ENCODE results near the gene IRAK2. TPM values are rescaled to one million over a fixed set of nuclear protein-coding genes. Genes with fewer than 3 reads are reported as not detected.
A peak's percentile ranks its signal among the peaks of the same experiment; 100 is the strongest.

The IRAK2 gene
- total RNA-seq, 1 donor from 2014 or later: 2.4 TPM

- H3K36me3 Mint-ChIP-seq (ENCODE audit: low read depth): peaks cover 78% of the 10 kb centered on the region
- no peak for DNase-seq (ENCODE audit: low spot score)
- no peak overlapping the region for H3K4me3 Mint-ChIP-seq (ENCODE audit: low read depth)
- no peaks in the 10 kb centered on the region for H3K27me3 Mint-ChIP-seq (ENCODE audit: low read depth)
- intact Hi-C loops (cut with micrococcal nuclease): loop anchor here (10.0 kb wide), 1 partner anchor 345 kb away; the partner anchor contains the start of gene CRELD1
- H3K4me1 Mint-ChIP-seq (ENCODE audit: low read depth): peaks cover 39% of the 10 kb centered on the region
- no peaks in the 10 kb centered on the region for H3K9me3 Mint-ChIP-seq
- no peak overlapping the region for H3K27ac Mint-ChIP-seq
Measured at GRCh38 chr3:10279384-10280176, 114.9 kb downstream of the IRAK2 start.

DNA sequence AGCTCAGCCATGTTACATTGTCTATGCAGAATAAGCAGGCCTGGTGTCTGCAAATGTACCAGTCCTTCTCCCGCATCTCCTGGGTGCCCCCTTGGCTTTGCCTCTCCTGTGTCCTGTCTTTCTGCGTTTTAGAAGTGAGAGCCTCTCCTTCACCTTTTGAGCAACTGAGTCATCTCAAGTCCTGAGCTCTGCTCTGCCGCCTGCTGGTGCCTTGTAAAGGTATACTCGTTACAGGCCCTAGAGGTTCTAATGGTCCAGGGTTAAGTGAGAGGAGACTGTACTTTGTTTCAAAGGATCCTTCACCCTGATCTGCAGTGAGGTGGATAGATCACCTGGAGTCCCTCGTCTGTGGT, 115.4 kb downstream of the IRAK2 start:
- no peak for DNase-seq (ENCODE audit: low spot score)
- Mint-ChIP-seq H3K4me1 (ENCODE audit: low read depth) (peaks cover 44% of the 10 kb centered on the region), H3K36me3 (ENCODE audit: low read depth) (peaks cover 82% of the 10 kb centered on the region), H3K27ac (no peak overlapping the region), H3K9me3 (no peaks in the 10 kb centered on the region), H3K4me3 (ENCODE audit: low read depth) (no peak overlapping the region), H3K27me3 (ENCODE audit: low read depth) (no peaks in the 10 kb centered on the region)
- intact Hi-C loops (cut with micrococcal nuclease): loop anchor here (10.0 kb wide), 1 partner anchor 345 kb away; the partner anchor contains the start of gene CRELD1

- intact Hi-C loops (cut with micrococcal nuclease): loop anchor here (10.0 kb wide), 1 partner anchor 346 kb away; the partner anchor contains the start of gene CRELD1
- no peak for DNase-seq (ENCODE audit: low spot score)
- Mint-ChIP-seq H3K27ac (no peak overlapping the region), H3K9me3 (no peaks in the 10 kb centered on the region), H3K4me1 (ENCODE audit: low read depth) (peaks cover 47% of the 10 kb centered on the region), H3K27me3 (ENCODE audit: low read depth) (no peaks in the 10 kb centered on the region), H3K36me3 (ENCODE audit: low read depth) (peaks cover 82% of the 10 kb centered on the region), H3K4me3 (ENCODE audit: low read depth) (no peak overlapping the region)
Measured at GRCh38 chr3:10280571-10280970, 115.9 kb downstream of the IRAK2 start.

- Mint-ChIP-seq H3K9me3 (no peaks in the 10 kb centered on the region), H3K36me3 (ENCODE audit: low read depth) (peaks cover 81% of the 10 kb centered on the region), H3K27me3 (ENCODE audit: low read depth) (no peaks in the 10 kb centered on the region), H3K27ac (peak overlapping the region; percentile 75), H3K4me1 (ENCODE audit: low read depth) (peaks cover 48% of the 10 kb centered on the region), H3K4me3 (ENCODE audit: low read depth) (no peak overlapping the region)
- intact Hi-C loops (cut with micrococcal nuclease): loop anchor here (10.0 kb wide), 1 partner anchor 347 kb away; the partner anchor contains the start of gene CRELD1
- no peak for DNase-seq (ENCODE audit: low spot score)
Measured at GRCh38 chr3:10281951-10282350, 117.2 kb downstream of the IRAK2 start.

DNA sequence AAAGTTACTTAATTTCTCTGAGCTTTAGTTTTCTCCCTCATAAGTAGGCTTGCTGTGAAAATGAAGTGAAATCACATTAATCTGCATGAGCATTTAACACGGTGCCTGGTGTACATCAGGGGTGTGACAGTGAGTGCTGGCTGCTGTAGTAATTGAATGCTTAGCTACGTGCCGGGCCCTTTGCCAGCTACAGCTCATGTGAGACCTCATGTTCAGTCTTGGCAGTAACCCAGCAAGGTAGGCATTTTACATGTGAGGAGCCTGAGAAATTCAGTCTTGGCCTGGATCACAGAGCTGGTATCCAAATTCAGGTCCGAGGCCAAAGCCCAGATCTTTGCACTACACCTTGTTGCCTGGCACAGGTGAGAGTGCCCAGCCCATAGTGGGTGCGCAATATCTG, 118.9 kb downstream of the IRAK2 start:
- H3K4me1 Mint-ChIP-seq (ENCODE audit: low read depth): peaks cover 43% of the 10 kb centered on the region
- intact Hi-C loops (cut with micrococcal nuclease): loop anchor here (10.0 kb wide), 1 partner anchor 349 kb away; the partner anchor contains the start of gene CRELD1
- H3K27ac Mint-ChIP-seq: peak overlapping the region; percentile 61
- H3K4me3 Mint-ChIP-seq (ENCODE audit: low read depth): no peak overlapping the region
- no peaks in the 10 kb centered on the region for H3K27me3 Mint-ChIP-seq (ENCODE audit: low read depth)
- DNase-seq (ENCODE audit: low spot score): no peak
- no peaks in the 10 kb centered on the region for H3K9me3 Mint-ChIP-seq
- peaks cover 84% of the 10 kb centered on the region for H3K36me3 Mint-ChIP-seq (ENCODE audit: low read depth)

GRCh38 chr3:10284496-10284895, 119.8 kb downstream of the IRAK2 start:
- peak overlapping the region; percentile 74 for H3K27ac Mint-ChIP-seq
- intact Hi-C loops (cut with micrococcal nuclease): loop anchor here (10.0 kb wide), 1 partner anchor 350 kb away; the partner anchor contains the start of gene CRELD1
- no peak overlapping the region for H3K4me3 Mint-ChIP-seq (ENCODE audit: low read depth)
- H3K4me1 Mint-ChIP-seq (ENCODE audit: low read depth): peaks cover 40% of the 10 kb centered on the region
- no peaks in the 10 kb centered on the region for H3K27me3 Mint-ChIP-seq (ENCODE audit: low read depth)
- H3K9me3 Mint-ChIP-seq: no peaks in the 10 kb centered on the region
- H3K36me3 Mint-ChIP-seq (ENCODE audit: low read depth): peaks cover 82% of the 10 kb centered on the region
- no peak for DNase-seq (ENCODE audit: low spot score)

GRCh38 chr3:10285272-10286132, 120.8 kb downstream of the IRAK2 start:
- DNase-seq (ENCODE audit: low spot score): no peak
- no peaks in the 10 kb centered on the region for H3K27me3 Mint-ChIP-seq (ENCODE audit: low read depth)
- H3K4me3 Mint-ChIP-seq (ENCODE audit: low read depth): no peak overlapping the region
- peaks cover 75% of the 10 kb centered on the region for H3K36me3 Mint-ChIP-seq (ENCODE audit: low read depth)
- intact Hi-C loops (cut with micrococcal nuclease): loop anchor here (10.0 kb wide), 1 partner anchor 351 kb away; the partner anchor contains the start of gene CRELD1
- H3K4me1 Mint-ChIP-seq (ENCODE audit: low read depth): peaks cover 33% of the 10 kb centered on the region
- H3K9me3 Mint-ChIP-seq: no peaks in the 10 kb centered on the region
- peak overlapping the region; percentile 40 for H3K27ac Mint-ChIP-seq

DNA sequence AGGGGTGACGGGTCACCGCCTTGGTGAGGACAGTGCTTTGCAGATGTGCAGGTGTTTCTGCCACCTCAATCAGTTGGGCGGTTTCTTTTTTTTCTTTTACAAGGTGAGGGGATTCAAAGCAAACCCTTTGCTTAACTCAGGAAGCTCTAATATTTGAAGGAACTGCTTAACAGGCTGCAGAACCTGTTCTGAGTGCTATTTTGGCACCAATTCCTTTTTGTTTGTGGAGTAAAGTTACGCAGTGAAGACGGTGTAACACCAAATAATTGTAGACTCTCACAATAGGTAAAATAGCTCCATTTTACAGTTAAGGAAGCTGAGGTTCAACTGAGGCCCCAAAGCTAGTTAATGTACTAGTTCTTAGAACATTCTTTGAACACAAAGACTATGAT, 121.4 kb downstream of the IRAK2 start:
- no peak for DNase-seq (ENCODE audit: low spot score)
- Mint-ChIP-seq H3K36me3 (ENCODE audit: low read depth) (peaks cover 69% of the 10 kb centered on the region), H3K9me3 (no peaks in the 10 kb centered on the region), H3K27ac (no peak overlapping the region), H3K4me3 (ENCODE audit: low read depth) (no peak overlapping the region), H3K27me3 (ENCODE audit: low read depth) (no peaks in the 10 kb centered on the region), H3K4me1 (ENCODE audit: low read depth) (peaks cover 33% of the 10 kb centered on the region)
- intact Hi-C loops (cut with micrococcal nuclease): loop anchor here (10.0 kb wide), 1 partner anchor 351 kb away; the partner anchor contains the start of gene CRELD1

GRCh38 chr3:10286596-10287295, 122.0 kb downstream of the IRAK2 start:
- H3K4me1 Mint-ChIP-seq (ENCODE audit: low read depth): peaks cover 37% of the 10 kb centered on the region
- H3K27me3 Mint-ChIP-seq (ENCODE audit: low read depth): no peaks in the 10 kb centered on the region
- H3K4me3 Mint-ChIP-seq (ENCODE audit: low read depth): no peak overlapping the region
- peaks cover 74% of the 10 kb centered on the region for H3K36me3 Mint-ChIP-seq (ENCODE audit: low read depth)
- intact Hi-C loops (cut with micrococcal nuclease): loop anchor here (10.0 kb wide), 1 partner anchor 352 kb away; the partner anchor contains the start of gene CRELD1
- no peak for DNase-seq (ENCODE audit: low spot score)
- H3K27ac Mint-ChIP-seq: no peak overlapping the region
- no peaks in the 10 kb centered on the region for H3K9me3 Mint-ChIP-seq

GRCh38 chr3:10287936-10288574, 123.3 kb downstream of the IRAK2 start:
- H3K9me3 Mint-ChIP-seq: no peaks in the 10 kb centered on the region
- peaks cover 40% of the 10 kb centered on the region for H3K4me1 Mint-ChIP-seq (ENCODE audit: low read depth)
- peaks cover 78% of the 10 kb centered on the region for H3K36me3 Mint-ChIP-seq (ENCODE audit: low read depth)
- no peak for DNase-seq (ENCODE audit: low spot score)
- no peak overlapping the region for H3K4me3 Mint-ChIP-seq (ENCODE audit: low read depth)
- H3K27me3 Mint-ChIP-seq (ENCODE audit: low read depth): no peaks in the 10 kb centered on the region
- intact Hi-C loops (cut with micrococcal nuclease): loop anchor here (10.0 kb wide), 1 partner anchor 353 kb away; the partner anchor contains the start of gene CRELD1
- no peak overlapping the region for H3K27ac Mint-ChIP-seq

GRCh38 chr3:10288575-10288960, 123.8 kb downstream of the IRAK2 start:
- Mint-ChIP-seq H3K4me1 (ENCODE audit: low read depth) (peaks cover 36% of the 10 kb centered on the region), H3K36me3 (ENCODE audit: low read depth) (peaks cover 74% of the 10 kb centered on the region), H3K27ac (no peak overlapping the region), H3K9me3 (no peaks in the 10 kb centered on the region), H3K4me3 (ENCODE audit: low read depth) (no peak overlapping the region), H3K27me3 (ENCODE audit: low read depth) (no peaks in the 10 kb centered on the region)
- no peak for DNase-seq (ENCODE audit: low spot score)
- intact Hi-C loops (cut with micrococcal nuclease): loop anchor here (10.0 kb wide), 1 partner anchor 354 kb away; the partner anchor contains the start of gene CRELD1

GRCh38 chr3:10289077-10289476, 124.4 kb downstream of the IRAK2 start:
- peaks cover 71% of the 10 kb centered on the region for H3K36me3 Mint-ChIP-seq (ENCODE audit: low read depth)
- no peak overlapping the region for H3K4me3 Mint-ChIP-seq (ENCODE audit: low read depth)
- H3K9me3 Mint-ChIP-seq: no peaks in the 10 kb centered on the region
- no peak overlapping the region for H3K27ac Mint-ChIP-seq
- DNase-seq (ENCODE audit: low spot score): no peak
- H3K4me1 Mint-ChIP-seq (ENCODE audit: low read depth): peaks cover 31% of the 10 kb centered on the region
- intact Hi-C loops (cut with micrococcal nuclease): loop anchor here (10.0 kb wide), 1 partner anchor 354 kb away; the partner anchor contains the start of gene CRELD1
- H3K27me3 Mint-ChIP-seq (ENCODE audit: low read depth): no peaks in the 10 kb centered on the region
